ENCODE measurements around the gene PDE4D. TPM values are rescaled to one million over a fixed set of nuclear protein-coding genes. Genes with fewer than 3 reads are reported as not detected.

PDE4D gene
- total RNA-seq, 6 experiments from 2014 or later: 1.6 to 10.3 (median 5.6) TPM

- H3K4me1 ChIP-seq: peaks cover 0 to 11% (median 0%) of the 10 kb centered on the region in 4 donors
- no peak overlapping the region for H3K27ac ChIP-seq
- no peak overlapping the region for H3K4me3 ChIP-seq
- H3K36me3 ChIP-seq: no peaks in the 10 kb centered on the region
- ATAC-seq: no peak
- TF ChIP-seq POLR2A (IDR thresholded peaks at IDR 0.05): no peak
- TF ChIP-seq, protein P1, sequence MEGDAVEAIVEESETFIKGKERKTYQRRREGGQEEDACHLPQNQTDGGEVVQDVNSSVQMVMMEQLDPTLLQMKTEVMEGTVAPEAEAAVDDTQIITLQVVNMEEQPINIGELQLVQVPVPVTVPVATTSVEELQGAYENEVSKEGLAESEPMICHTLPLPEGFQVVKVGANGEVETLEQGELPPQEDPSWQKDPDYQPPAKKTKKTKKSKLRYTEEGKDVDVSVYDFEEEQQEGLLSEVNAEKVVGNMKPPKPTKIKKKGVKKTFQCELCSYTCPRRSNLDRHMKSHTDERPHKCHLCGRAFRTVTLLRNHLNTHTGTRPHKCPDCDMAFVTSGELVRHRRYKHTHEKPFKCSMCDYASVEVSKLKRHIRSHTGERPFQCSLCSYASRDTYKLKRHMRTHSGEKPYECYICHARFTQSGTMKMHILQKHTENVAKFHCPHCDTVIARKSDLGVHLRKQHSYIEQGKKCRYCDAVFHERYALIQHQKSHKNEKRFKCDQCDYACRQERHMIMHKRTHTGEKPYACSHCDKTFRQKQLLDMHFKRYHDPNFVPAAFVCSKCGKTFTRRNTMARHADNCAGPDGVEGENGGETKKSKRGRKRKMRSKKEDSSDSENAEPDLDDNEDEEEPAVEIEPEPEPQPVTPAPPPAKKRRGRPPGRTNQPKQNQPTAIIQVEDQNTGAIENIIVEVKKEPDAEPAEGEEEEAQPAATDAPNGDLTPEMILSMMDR (IDR thresholded peaks at IDR 0.05): no peak
- no peak for DNase-seq
- H3K27me3 ChIP-seq: no peaks in the 10 kb centered on the region
- intact Hi-C loops (cut with DNase I): no loop called here
- 14% methylated on average over 2 of the region's 2 CpGs for WGBS (ENCODE audit: insufficient coverage, low coverage, low lambda C conversion rate, missing lambda C conversion rate)
- no peaks in the 10 kb centered on the region for H3K9me3 ChIP-seq
These were observed 852.7 kb downstream of the PDE4D start for GRCh38 chr5:59040804-59041201.

DNA sequence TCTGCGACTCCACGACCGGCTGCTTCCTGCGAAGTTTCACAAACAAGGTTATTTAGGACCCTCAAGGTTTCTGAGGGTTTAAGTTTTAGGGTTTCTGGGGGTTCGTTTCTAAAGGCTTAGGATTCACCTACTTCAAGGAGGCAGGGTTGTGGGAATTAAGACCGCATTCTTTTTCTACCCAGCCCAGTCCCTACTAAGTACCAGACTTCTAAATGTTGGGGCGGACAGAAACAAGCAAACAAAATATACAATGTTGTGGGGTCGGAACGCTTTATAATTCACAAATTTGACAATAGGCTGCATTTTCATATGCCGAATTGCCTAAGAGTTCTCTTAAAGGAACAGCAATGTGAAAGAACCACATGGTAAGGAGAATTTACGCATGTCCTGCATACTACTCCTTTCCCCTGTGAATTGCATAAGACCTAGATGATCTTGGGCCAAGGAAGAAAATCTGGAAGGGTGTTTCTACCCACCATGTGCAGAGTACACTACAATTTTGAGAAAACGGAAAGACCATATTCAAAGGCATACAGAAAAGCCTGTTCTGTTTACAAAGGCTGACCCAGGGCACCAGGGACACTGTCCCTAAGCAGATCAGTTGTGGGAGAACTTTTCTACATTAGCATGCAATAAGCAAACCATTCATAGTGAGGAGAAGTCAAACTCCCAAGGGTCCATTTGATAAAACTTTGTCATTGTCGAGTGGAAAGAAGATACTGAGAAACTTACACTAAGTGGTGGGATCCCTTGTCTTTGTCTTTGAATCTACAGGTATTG lies 853.3 kb downstream of the PDE4D start:
- H3K4me3 ChIP-seq: peak overlapping the region; percentile 49 to 59 (median 58)
- intact Hi-C loops (cut with DNase I): no loop called here
- TF ChIP-seq, protein P1 (IDR thresholded peaks at IDR 0.05): no peak
- TF ChIP-seq POLR2A (IDR thresholded peaks at IDR 0.05): no peak
- ATAC-seq (peak in 3 of 4 donors; percentile 13 to 17 (median 14)), DNase-seq (no peak)
- peaks cover 0 to 11% (median 0%) of the 10 kb centered on the region in 4 donors for H3K4me1 ChIP-seq
- H3K9me3 ChIP-seq: no peaks in the 10 kb centered on the region
- no peaks in the 10 kb centered on the region for H3K27me3 ChIP-seq
- peak overlapping the region in 2 of 3 donors; percentile 18 to 51 for H3K27ac ChIP-seq
- 16% methylated on average over 11 of the region's 13 CpGs for WGBS (ENCODE audit: insufficient coverage, low coverage, low lambda C conversion rate, missing lambda C conversion rate)
- H3K36me3 ChIP-seq: no peaks in the 10 kb centered on the region

GRCh38 chr5:59039296-59040023 lies 854.1 kb downstream of the PDE4D start:
- DNase-seq (peak; percentile 65 to 82 (median 73)), ATAC-seq (peak; percentile 73 to 81 (median 76))
- Histone ChIP-seq H3K9me3 (no peaks in the 10 kb centered on the region), H3K4me1 (peaks cover 0 to 11% (median 0%) of the 10 kb centered on the region in 4 donors), H3K36me3 (no peaks in the 10 kb centered on the region), H3K27me3 (no peaks in the 10 kb centered on the region), H3K4me3 (peak overlapping the region; percentile 49 to 59 (median 58)), H3K27ac (peak overlapping the region in 2 of 3 donors; percentile 22 to 51)
- WGBS (ENCODE audit: insufficient coverage, low coverage, low lambda C conversion rate, missing lambda C conversion rate): 0% methylated on average over 3 of the region's 87 CpGs
- TF ChIP-seq, protein P1 (IDR thresholded peaks at IDR 0.05): no peak
- TF ChIP-seq POLR2A (IDR thresholded peaks at IDR 0.05): peak; percentile 48
- intact Hi-C loops (cut with DNase I): no loop called here

DNA sequence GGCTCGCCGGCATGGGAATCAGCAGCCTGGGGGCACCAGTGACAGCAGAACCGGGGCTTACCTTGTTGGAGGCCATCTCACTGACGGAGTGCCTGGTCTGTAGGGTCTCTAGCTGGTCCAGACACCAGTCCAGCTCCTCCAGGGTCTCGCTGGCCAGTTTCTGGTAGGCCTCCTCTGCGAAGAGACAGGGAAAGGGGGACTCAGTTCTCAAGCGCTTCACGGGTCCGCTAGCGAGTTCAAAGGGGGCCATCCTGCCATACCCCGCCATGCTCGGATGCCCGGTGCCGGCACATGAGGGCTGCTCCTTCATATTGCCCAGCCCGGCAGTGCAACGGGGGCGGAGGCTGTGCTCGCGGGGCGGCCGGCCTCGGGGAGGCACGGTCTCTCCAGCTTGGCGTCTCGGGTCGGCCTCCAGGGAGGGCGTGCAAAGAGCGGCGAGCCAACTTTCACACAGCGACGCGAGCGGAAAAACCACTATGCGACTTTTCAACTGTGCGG lies 854.7 kb downstream of the PDE4D start:
- Histone ChIP-seq H3K4me3 (peak overlapping the region; percentile 49 to 59 (median 58)), H3K27ac (peak overlapping the region in 2 of 3 donors; percentile 22 to 51), H3K27me3 (no peaks in the 10 kb centered on the region), H3K36me3 (no peaks in the 10 kb centered on the region), H3K9me3 (no peaks in the 10 kb centered on the region), H3K4me1 (peaks cover 0 to 11% (median 0%) of the 10 kb centered on the region in 4 donors)
- DNase-seq: peak in 2 of 3 donors; percentile 21 to 44
- no peak for TF ChIP-seq POLR2A (IDR thresholded peaks at IDR 0.05)
- TF ChIP-seq, protein P1 (IDR thresholded peaks at IDR 0.05): no peak
- WGBS (ENCODE audit: insufficient coverage, low coverage, low lambda C conversion rate, missing lambda C conversion rate): 17% methylated on average over 2 of the region's 35 CpGs
- intact Hi-C loops (cut with DNase I): no loop called here
- peak in 1 of 4 donors; percentile 59 for ATAC-seq

Data from right lobe of liver (tissue), 6 donors.